ENCODE data around the gene GMEB2.

GMEB2 gene

GRCh38 chr20:63539441-63540370, 87.2 kb downstream of the GMEB2 start:
- no peak for DNase-seq
- intact Hi-C loops (cut with DNase I), result loop anchor here (2.0 kb wide), 1 partner anchor 325 kb away; the partner anchor contains the start of gene TPD52L2

GRCh38 chr20:63539092-63539430, 87.8 kb downstream of the GMEB2 start:
- intact Hi-C loops (cut with DNase I), result loop anchor here (2.0 kb wide), 1 partner anchor 326 kb away; the partner anchor contains the start of gene TPD52L2
- DNase-seq, result no peak

GRCh38 chr20:63538204-63539091, 88.5 kb downstream of the GMEB2 start:
- intact Hi-C loops (cut with DNase I), result loop anchor here (1.0 to 2.0 kb wide), 2 partner anchors 326 to 435 kb away; partner anchors contain the start of gene TPD52L2
- no peak for DNase-seq
